Smooth muscle cell (in vitro differentiated cells): ENCODE results near the gene RPL27. TPM values are rescaled to one million over a fixed set of nuclear protein-coding genes. Genes with fewer than 3 reads are reported as not detected.

Source experiments
- DNase-seq: peaks from one replicate; lab custom pipeline; 2025; ENCODE audit not compliant: unreplicated experiment; lab: John Stamatoyannopoulos, UW
- H2AFZ ChIP-seq: fragments of 200-600 bp; sonication (generic); 2 replicates; pipeline ENCODE4 v1.6.0; 2016; ENCODE audit warnings: antibody characterized with exemption, low read depth, mild to moderate bottlenecking
- H3F3A ChIP-seq: fragments of 200-600 bp; sonication (generic); 2 replicates; pipeline ENCODE4 v1.6.0; 2017; ENCODE audit warnings: antibody characterized with exemption, low read depth
- H3K27ac ChIP-seq: fragments of 200-600 bp; sonication (generic); 2 replicates; pipeline ENCODE4 v1.5.1; 2016; ENCODE audit warnings: low read depth, mild to moderate bottlenecking
- H3K27me3 ChIP-seq: fragments of 200-600 bp; sonication (generic); 2 replicates; pipeline ENCODE4 v1.6.1; 2016; ENCODE audit warnings: low read depth, mild to moderate bottlenecking
- H3K36me3 ChIP-seq: fragments of 200-600 bp; sonication (generic); 2 replicates; pipeline ENCODE4 v1.5.1; 2016; ENCODE audit warnings: low read depth
- H3K4me1 ChIP-seq: fragments of 200-600 bp; sonication (generic); 2 replicates; pipeline ENCODE4 v1.5.1; 2016; ENCODE audit warnings: low read depth
- H3K4me2 ChIP-seq: fragments of 200-600 bp; sonication (generic); 2 replicates; pipeline ENCODE4 v1.6.0; 2016; ENCODE audit warnings: mild to moderate bottlenecking
- H3K4me3 ChIP-seq: fragments of 200-600 bp; sonication (generic); 2 replicates; pipeline ENCODE4 v1.5.1; 2016; ENCODE audit warnings: mild to moderate bottlenecking
- H3K79me2 ChIP-seq: fragments of 200-600 bp; sonication (generic); 2 replicates; pipeline ENCODE4 v1.6.0; 2016; ENCODE audit warnings: low read depth, mild to moderate bottlenecking
- H3K9ac ChIP-seq: fragments of 200-600 bp; sonication (generic); 2 replicates; pipeline ENCODE4 v1.6.0; 2016; ENCODE audit warnings: low read depth
- H3K9me3 ChIP-seq: fragments of 200-600 bp; sonication (generic); replicated peaks from 2 replicates; pipeline ENCODE4 v1.5.1; 2016; ENCODE audit warnings: low read depth
- H4K20me1 ChIP-seq: fragments of 200-600 bp; sonication (generic); 2 replicates; pipeline ENCODE4 v1.6.0; 2016; ENCODE audit warnings: low read depth
- WGBS: methylation state at CpG from one replicate; pipeline ENCODE4 v1.1.7; 2016; ENCODE audit warnings: low lambda C conversion rate; 5-methylcytosine and 5-hydroxymethylcytosine counted together
- polyA plus RNA-seq: library from polyadenylated mRNA; unstranded; fragments of >200 nt; fragmentation: Nextera tagmentation; extraction: Ambion mirVana; gene quantifications from 2 replicates; pipeline ENCODE4 v1.2.1, GENCODE V29; 2016
- total RNA-seq: library from RNA; depleted of rRNA; stranded (reverse); fragments of >200 nt; gene quantifications from 2 replicates; pipeline ENCODE4 v1.2.3, GENCODE V29; 2014
- TF ChIP-seq, protein P1 (sequence below): fragments of 200-600 bp; sonication (generic); IDR thresholded peaks from 2 replicates; pipeline ENCODE4 v1.5.1; 2017; ENCODE audit warnings: borderline replicate concordance, mild to moderate bottlenecking, antibody characterized with exemption; ENCODE audit not compliant: insufficient read depth, poor library complexity, severe bottlenecking

RPL27 gene
- total and polyA plus RNA-seq, 2 experiments from 2014 or later, result 963 to 2,084 TPM

DNA sequence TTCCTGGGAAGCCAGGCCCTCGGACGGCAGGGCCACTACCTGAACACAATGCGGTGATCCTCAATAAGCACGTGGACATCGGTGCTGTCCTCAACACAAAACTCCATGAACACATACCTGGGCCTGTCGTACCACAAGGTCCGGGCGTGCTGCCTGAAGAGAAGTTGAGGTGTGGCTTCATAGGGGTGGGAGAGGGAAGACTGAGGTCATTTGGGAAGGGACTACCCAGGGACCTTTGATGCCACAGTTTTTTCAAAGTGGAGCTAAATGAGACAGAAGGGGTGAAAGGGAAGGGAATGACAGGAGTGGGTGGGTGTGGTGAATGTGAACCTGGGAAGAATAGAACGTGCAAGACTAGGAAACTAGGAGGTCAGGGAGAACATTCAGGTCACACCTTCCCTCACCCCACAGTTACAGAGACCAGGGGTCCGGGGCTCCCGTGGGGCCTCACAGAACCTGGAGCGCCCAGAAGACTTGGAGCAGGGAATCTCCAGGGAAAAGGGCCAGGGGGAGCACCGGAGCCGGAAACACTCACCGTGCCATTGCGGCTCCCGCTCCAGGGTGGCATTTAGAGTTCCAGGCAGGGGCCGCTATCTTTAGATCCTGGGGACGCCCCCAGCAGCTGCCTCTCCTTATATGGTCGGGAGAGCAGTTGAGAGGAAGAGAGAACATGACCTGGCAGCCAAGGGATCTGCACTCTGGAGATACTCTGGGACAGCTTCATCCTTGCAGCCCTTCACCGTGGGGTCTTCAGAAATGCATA is 18.5 kb upstream of the RPL27 start, which contains the start of gene PTGES3L:
Gene PTGES3L, minus strand, starts transcription at position 570 of the 763 bp plus-strand sequence. Its CDS starts 27 bp downstream, at position 543.
- H3K4me2 ChIP-seq, result peak within 1 kb of the TSS; percentile 99
- peak within 1 kb of the TSS; percentile 90 for H3K9ac ChIP-seq
- H3K27me3 ChIP-seq, result no peaks in the 10 kb centered on the region
- no peaks in the 10 kb centered on the region for H3K36me3 ChIP-seq
- peaks cover 7% of the 10 kb centered on the region for H3K4me1 ChIP-seq
- peaks cover 34% of the 10 kb centered on the region for H3K79me2 ChIP-seq
- peak within 1 kb of the TSS; percentile 81 for H3K27ac ChIP-seq
- DNase-seq, result peak; percentile 36
- TF ChIP-seq, protein P1, sequence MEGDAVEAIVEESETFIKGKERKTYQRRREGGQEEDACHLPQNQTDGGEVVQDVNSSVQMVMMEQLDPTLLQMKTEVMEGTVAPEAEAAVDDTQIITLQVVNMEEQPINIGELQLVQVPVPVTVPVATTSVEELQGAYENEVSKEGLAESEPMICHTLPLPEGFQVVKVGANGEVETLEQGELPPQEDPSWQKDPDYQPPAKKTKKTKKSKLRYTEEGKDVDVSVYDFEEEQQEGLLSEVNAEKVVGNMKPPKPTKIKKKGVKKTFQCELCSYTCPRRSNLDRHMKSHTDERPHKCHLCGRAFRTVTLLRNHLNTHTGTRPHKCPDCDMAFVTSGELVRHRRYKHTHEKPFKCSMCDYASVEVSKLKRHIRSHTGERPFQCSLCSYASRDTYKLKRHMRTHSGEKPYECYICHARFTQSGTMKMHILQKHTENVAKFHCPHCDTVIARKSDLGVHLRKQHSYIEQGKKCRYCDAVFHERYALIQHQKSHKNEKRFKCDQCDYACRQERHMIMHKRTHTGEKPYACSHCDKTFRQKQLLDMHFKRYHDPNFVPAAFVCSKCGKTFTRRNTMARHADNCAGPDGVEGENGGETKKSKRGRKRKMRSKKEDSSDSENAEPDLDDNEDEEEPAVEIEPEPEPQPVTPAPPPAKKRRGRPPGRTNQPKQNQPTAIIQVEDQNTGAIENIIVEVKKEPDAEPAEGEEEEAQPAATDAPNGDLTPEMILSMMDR, result no peak
- peak within 1 kb of the TSS; percentile 79 for H2AFZ ChIP-seq
- no peaks in the 10 kb centered on the region for H3F3A ChIP-seq
- H3K4me3 ChIP-seq, result peak within 1 kb of the TSS; percentile 93
- WGBS, result 35% methylated on average over 21 of the region's 21 CpGs
- H4K20me1 ChIP-seq, result peaks cover 21% of the 10 kb centered on the region
- H3K9me3 ChIP-seq, result no peaks in the 10 kb centered on the region

DNA sequence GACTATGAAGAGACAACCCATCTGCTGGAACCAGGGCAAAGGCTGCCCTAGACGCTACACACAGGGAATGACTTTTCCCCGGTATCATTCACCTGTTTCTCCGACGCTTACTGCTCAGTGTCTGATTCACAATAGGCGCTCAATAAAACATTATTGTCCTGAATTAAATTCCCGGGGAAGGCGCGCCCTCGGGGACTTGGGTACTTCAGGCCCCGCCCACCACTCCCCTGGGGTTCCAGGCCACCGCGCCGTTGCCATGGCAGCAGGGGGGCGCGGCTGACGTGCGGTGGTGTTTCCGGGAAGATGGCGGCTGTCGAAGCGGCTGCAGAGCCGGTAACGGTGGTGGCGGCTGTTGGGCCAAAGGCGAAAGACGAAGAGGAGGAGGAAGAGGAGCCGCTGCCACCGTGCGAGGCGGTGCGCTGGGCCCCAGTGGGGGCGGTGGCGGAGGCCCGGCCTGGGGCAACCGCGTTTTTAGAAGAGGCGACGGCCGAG is 17.9 kb upstream of the RPL27 start, which contains the start of gene RUNDC1:
Gene RUNDC1, plus strand, starts transcription at position 292 of the 492 bp plus-strand sequence. Its CDS starts 12 bp downstream, at position 304.
- no peaks in the 10 kb centered on the region for H3K27me3 ChIP-seq
- no peaks in the 10 kb centered on the region for H3K36me3 ChIP-seq
- H3K27ac ChIP-seq, result peak within 1 kb of the TSS; percentile 81
- peaks cover 27% of the 10 kb centered on the region for H4K20me1 ChIP-seq
- no peaks in the 10 kb centered on the region for H3K9me3 ChIP-seq
- H3K4me1 ChIP-seq, result peaks cover 7% of the 10 kb centered on the region
- peak within 1 kb of the TSS; percentile 90 for H3K9ac ChIP-seq
- peak within 1 kb of the TSS; percentile 99 for H3K4me2 ChIP-seq
- H3K4me3 ChIP-seq, result peak within 1 kb of the TSS; percentile 93
- peak; percentile 60 for DNase-seq
- peaks cover 37% of the 10 kb centered on the region for H3K79me2 ChIP-seq
- H2AFZ ChIP-seq, result peak within 1 kb of the TSS; percentile 79
- no peaks in the 10 kb centered on the region for H3F3A ChIP-seq
- WGBS, result under 1% methylated on average over 25 of the region's 39 CpGs
- TF ChIP-seq, protein P1, result no peak

DNA sequence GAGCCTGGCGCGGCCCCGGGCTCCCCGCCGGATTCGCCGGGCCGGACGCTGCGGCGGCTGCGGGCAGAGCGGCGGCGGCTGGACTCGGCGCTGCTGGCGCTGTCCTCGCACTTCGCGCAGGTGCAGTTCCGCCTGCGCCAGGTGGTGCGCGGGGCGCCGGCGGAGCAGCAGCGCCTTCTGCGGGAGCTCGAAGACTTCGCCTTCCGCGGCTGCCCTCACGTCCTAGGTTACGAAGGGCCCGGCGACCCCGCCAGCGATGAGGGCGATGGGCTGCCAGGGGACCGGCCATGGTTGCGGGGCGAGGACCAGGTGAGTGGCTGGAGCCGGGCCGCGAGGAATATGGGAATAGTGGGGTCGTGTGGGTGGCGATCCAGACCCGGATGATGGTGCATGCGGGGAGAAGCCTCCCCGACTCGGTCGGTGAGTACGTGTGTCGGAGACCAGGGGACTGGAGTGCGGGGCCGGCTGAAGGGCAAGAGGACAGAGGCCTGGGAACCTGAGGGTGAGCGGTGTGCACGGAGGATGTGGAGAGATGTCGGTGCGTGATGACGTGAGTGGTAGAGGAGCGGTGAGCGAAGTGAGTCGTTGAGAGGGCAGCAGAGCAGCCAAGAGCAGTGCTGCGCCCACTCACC is 17.3 kb upstream of the RPL27 start:
- H3K27me3 ChIP-seq, result no peaks in the 10 kb centered on the region
- peaks cover 37% of the 10 kb centered on the region for H3K79me2 ChIP-seq
- no peaks in the 10 kb centered on the region for H3K9me3 ChIP-seq
- no peak for DNase-seq
- peak overlapping the region; percentile 79 for H2AFZ ChIP-seq
- TF ChIP-seq, protein P1, result no peak
- no peaks in the 10 kb centered on the region for H3K36me3 ChIP-seq
- peaks cover 30% of the 10 kb centered on the region for H4K20me1 ChIP-seq
- 1% methylated on average over 49 of the region's 67 CpGs for WGBS
- peak overlapping the region; percentile 90 for H3K9ac ChIP-seq
- H3K4me1 ChIP-seq, result peaks cover 7% of the 10 kb centered on the region
- H3K4me3 ChIP-seq, result peak overlapping the region; percentile 93
- H3F3A ChIP-seq, result no peaks in the 10 kb centered on the region
- H3K4me2 ChIP-seq, result peak overlapping the region; percentile 99
- peak overlapping the region; percentile 81 for H3K27ac ChIP-seq
